H1 (cell line): ENCODE measurements around the gene ADM5.

ENCODE experiments used
- ASH2L ChIP-seq: fragments of 200-600, 300-600 bp; sonication (generic); IDR thresholded peaks from one replicate; pipeline ENCODE4 v1.7.1; 2017; ENCODE audit warnings: low read length
- BACH1 ChIP-seq: IDR thresholded peaks from 2 replicates; pipeline ENCODE4 v1.6.1; 2012; ENCODE audit warnings: low read length, improper control_type of control experiment
- EP300 ChIP-seq, 2 experiments: IDR thresholded peaks; 1 replicate in 1 of 2; 2 replicates in 1 of 2; pipeline ENCODE4 v1.6.1; 2011 to 2012; ENCODE audit warnings: low read depth in 2 of 2, low read length in 2 of 2, mild to moderate bottlenecking in 2 of 2, borderline replicate concordance in 1 of 2, inconsistent platforms in 1 of 2, moderate library complexity in 1 of 2
- EZH2 ChIP-seq: fragments of 200-600 bp; sonication (generic); IDR thresholded peaks from 2 replicates; pipeline ENCODE4 v1.7.1; 2012; ENCODE audit warnings: low read depth, mild to moderate bottlenecking, moderate library complexity, low read length, inconsistent platforms; ENCODE audit not compliant: severe bottlenecking
- NRF1 ChIP-seq: IDR thresholded peaks from 2 replicates; pipeline ENCODE4 v1.6.1; 2011; ENCODE audit warnings: mild to moderate bottlenecking, low read depth, low read length, improper control_type of control experiment
- POLR2A ChIP-seq, 2 experiments: IDR thresholded peaks; 1 replicate in 1 of 2; 2 replicates in 1 of 2; pipeline ENCODE4 v1.6.1; 2011; ENCODE audit warnings: low read depth in 2 of 2, low read length in 2 of 2, mild to moderate bottlenecking in 2 of 2; ENCODE audit errors: control extremely low read depth in 1 of 2
- POLR2AphosphoS5 ChIP-seq: IDR thresholded peaks from 2 replicates; pipeline ENCODE4 v1.6.1; 2011; ENCODE audit warnings: low read depth, low read length
- RAD21 ChIP-seq, 2 experiments: IDR thresholded peaks in 1 of 2; conservative IDR thresholded peaks in 1 of 2; 2 replicates each; pipeline ENCODE4 v1.6.1; 2011; ENCODE audit warnings: low read depth in 2 of 2, low read length in 2 of 2, improper control_type of control experiment in 1 of 2, inconsistent platforms in 1 of 2, mild to moderate bottlenecking in 1 of 2, moderate library complexity in 1 of 2
- RNF2 ChIP-seq: fragments of 200-900, 300-1000 bp; sonication (generic); IDR thresholded peaks from 2 replicates; pipeline ENCODE4 v1.7.1; 2016; ENCODE audit warnings: borderline replicate concordance, low read depth, mild to moderate bottlenecking, antibody characterized with exemption, low read length; ENCODE audit not compliant: poor library complexity, severe bottlenecking; ENCODE audit errors: missing control alignments
- SIX5 ChIP-seq: IDR thresholded peaks from 2 replicates; pipeline ENCODE4 v1.6.1; 2011; ENCODE audit warnings: mild to moderate bottlenecking, low read depth, low read length
- TF ChIP-seq, protein P1 (sequence below), 3 experiments: IDR thresholded peaks; 1 replicate in 2 of 3; 2 replicates in 1 of 3; pipeline versions ENCODE4 v1.5.1 to v1.6.1; 2011; ENCODE audit warnings: low read length in 3 of 3, mild to moderate bottlenecking in 3 of 3, inconsistent platforms in 2 of 3, low read depth in 1 of 3, moderate library complexity in 1 of 3; ENCODE audit not compliant: insufficient read depth in 1 of 3; ENCODE audit errors: control extremely low read depth in 1 of 3
- TF ChIP-seq, protein P2 (sequence below): IDR thresholded peaks from 2 replicates; pipeline ENCODE4 v1.6.1; 2012; ENCODE audit warnings: inconsistent platforms

DNA sequence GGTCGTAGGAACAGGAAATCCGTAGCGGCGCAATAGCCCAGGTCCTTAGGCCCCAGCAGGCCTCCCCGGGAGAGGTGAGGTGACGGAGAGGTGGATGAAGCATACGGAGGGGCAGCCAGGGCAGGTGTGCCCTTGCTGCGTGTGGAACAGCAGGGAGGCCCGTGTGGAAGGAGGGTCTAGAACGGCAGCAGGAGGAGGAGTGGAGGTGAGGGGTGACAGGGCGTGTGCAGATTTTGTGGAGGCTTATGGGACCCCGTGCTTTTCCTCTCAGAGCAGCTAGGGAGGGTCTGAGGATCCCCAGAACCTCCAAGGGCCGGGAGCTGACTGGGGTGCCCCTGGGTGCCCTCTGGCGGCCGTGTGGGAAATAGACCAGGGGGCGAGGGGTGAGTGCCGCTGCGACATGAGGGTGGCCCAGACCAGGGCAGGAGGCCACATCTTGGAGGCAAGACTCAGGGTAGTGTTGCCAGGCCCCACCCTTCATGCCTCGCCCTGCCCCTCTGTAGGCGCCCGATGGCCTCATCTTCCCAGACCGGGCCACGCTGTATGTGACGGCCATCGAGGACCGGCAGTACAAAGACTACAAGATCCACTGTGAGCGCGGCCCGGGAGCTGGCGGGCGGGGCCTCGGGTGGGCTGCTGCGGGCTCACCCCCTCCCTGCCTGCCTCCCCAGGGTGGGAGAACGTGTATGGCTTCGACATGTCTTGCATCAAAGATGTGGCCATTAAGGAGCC lies 5.0 kb upstream of the ADM5 start:
- TF ChIP-seq POLR2A (IDR thresholded peaks at IDR 0.05; ENCODE audit: control extremely low read depth in 1 of 2, low read depth in 2 of 2, low read length in 2 of 2), result peak in 1 of 2 experiments; percentile 68; a peak in 2 of 3 replicates
- TF ChIP-seq RAD21 (IDR thresholded peaks at IDR 0.05 in 1 of 2, conservative IDR thresholded peaks at IDR 0.05 in 1 of 2; ENCODE audit: low read depth in 2 of 2, low read length in 2 of 2), result peak in 1 of 2 experiments; percentile 41; a peak in 2 of 4 replicates
- TF ChIP-seq, protein P1, sequence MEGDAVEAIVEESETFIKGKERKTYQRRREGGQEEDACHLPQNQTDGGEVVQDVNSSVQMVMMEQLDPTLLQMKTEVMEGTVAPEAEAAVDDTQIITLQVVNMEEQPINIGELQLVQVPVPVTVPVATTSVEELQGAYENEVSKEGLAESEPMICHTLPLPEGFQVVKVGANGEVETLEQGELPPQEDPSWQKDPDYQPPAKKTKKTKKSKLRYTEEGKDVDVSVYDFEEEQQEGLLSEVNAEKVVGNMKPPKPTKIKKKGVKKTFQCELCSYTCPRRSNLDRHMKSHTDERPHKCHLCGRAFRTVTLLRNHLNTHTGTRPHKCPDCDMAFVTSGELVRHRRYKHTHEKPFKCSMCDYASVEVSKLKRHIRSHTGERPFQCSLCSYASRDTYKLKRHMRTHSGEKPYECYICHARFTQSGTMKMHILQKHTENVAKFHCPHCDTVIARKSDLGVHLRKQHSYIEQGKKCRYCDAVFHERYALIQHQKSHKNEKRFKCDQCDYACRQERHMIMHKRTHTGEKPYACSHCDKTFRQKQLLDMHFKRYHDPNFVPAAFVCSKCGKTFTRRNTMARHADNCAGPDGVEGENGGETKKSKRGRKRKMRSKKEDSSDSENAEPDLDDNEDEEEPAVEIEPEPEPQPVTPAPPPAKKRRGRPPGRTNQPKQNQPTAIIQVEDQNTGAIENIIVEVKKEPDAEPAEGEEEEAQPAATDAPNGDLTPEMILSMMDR (IDR thresholded peaks at IDR 0.05; ENCODE audit: control extremely low read depth in 1 of 3, insufficient read depth in 1 of 3, low read depth in 1 of 3, low read length in 3 of 3), result peak; percentile 66 to 69 (median 68)
- no peak for TF ChIP-seq NRF1
- TF ChIP-seq, protein P2, sequence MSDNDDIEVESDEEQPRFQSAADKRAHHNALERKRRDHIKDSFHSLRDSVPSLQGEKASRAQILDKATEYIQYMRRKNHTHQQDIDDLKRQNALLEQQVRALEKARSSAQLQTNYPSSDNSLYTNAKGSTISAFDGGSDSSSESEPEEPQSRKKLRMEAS, result 0 out of 2 replicates have a peak, but pooled peaks have one; percentile 19
- no peak for TF ChIP-seq RNF2
- TF ChIP-seq BACH1, result no peak
- peak; percentile 32; the same call in 1 of the 2 replicates for TF ChIP-seq POLR2AphosphoS5
- TF ChIP-seq SIX5, result no peak
- no peak for TF ChIP-seq EZH2
- TF ChIP-seq EP300 (IDR thresholded peaks at IDR 0.05; ENCODE audit: borderline replicate concordance in 1 of 2, low read depth in 2 of 2, low read length in 2 of 2), result no peak
- no peak for TF ChIP-seq ASH2L
